RWPE1 (cell line): ENCODE data around the gene DSCAML1.

Experiments
- CTCF ChIA-PET: fragments of 350-600 bp; sonication (Branson Sonifier 250); formaldehyde crosslinking; extraction: SDS; loops from one replicate; lab custom pipeline; 2021; lab: Yijun Ruan, JAX
- POLR2A ChIA-PET: fragments of 400-600 bp; formaldehyde crosslinking; extraction: SDS; loops from one replicate; lab custom pipeline; 2020; ENCODE audit warnings: antibody characterized with exemption; ENCODE audit not compliant: low non-redundant PET; lab: Yijun Ruan, JAX
- DNase-seq: peaks from one replicate; pipeline ENCODE4 v3.0.0; 2012; ENCODE audit warnings: low spot score
- H3K27ac ChIP-seq: fragments of 450-650 bp; 2 replicates; pipeline ENCODE4 v1.5.1; 2017
- TF ChIP-seq, protein P1 (sequence below): fragments of 450-650 bp; conservative IDR thresholded peaks from 2 replicates; pipeline ENCODE4 v1.5.1; 2017; ENCODE audit warnings: low read depth, mild to moderate bottlenecking

The DSCAML1 gene

DNA sequence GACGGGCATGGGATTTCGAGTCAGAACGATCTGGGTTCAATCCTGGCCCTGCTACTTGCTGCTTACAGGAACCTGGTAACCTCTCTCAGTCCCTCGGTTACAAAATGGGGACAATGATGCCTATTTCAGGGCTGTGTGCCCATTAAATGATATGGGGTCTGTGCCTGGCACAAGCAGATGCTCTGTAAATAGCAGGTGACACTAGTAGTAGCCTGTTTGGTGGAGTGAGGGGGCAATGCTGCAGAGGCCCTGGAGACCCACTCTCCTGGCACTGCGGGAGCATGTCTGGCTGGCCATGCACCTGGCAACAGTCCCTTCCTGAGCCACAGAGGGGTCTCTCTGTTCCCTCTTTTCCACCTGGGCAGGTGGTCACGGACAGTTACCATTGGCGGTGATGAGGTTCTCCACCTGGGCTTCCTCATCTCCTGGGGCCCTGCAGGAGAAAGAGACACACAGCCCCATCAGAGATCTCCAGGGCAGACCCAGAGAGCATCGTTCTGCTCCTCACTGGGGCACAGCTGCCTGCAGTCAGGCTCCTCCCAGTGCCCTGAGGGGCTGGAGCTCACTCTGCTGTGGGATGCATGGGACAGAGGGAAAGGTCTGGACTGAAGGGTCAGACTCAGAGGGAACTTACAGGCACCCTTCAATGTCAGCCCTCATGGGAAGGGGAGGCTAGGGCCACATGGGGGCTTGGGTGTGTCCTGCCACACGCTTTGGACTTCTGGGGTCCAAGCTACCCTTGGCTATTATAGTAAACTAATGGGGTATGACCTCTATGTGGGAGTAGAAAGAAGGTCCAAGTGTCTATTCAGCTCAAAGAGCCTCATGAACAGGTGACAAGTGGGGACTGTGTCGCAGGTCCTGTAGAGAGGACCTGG, 43.2 kb upstream of the DSCAML1 start:
- H3K27ac ChIP-seq = no peak overlapping the region
- TF ChIP-seq, protein P1, sequence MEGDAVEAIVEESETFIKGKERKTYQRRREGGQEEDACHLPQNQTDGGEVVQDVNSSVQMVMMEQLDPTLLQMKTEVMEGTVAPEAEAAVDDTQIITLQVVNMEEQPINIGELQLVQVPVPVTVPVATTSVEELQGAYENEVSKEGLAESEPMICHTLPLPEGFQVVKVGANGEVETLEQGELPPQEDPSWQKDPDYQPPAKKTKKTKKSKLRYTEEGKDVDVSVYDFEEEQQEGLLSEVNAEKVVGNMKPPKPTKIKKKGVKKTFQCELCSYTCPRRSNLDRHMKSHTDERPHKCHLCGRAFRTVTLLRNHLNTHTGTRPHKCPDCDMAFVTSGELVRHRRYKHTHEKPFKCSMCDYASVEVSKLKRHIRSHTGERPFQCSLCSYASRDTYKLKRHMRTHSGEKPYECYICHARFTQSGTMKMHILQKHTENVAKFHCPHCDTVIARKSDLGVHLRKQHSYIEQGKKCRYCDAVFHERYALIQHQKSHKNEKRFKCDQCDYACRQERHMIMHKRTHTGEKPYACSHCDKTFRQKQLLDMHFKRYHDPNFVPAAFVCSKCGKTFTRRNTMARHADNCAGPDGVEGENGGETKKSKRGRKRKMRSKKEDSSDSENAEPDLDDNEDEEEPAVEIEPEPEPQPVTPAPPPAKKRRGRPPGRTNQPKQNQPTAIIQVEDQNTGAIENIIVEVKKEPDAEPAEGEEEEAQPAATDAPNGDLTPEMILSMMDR = no peak
- ChIA-PET CTCF (no interaction called here), POLR2A (no interaction called here)
- DNase-seq = no peak

DNA sequence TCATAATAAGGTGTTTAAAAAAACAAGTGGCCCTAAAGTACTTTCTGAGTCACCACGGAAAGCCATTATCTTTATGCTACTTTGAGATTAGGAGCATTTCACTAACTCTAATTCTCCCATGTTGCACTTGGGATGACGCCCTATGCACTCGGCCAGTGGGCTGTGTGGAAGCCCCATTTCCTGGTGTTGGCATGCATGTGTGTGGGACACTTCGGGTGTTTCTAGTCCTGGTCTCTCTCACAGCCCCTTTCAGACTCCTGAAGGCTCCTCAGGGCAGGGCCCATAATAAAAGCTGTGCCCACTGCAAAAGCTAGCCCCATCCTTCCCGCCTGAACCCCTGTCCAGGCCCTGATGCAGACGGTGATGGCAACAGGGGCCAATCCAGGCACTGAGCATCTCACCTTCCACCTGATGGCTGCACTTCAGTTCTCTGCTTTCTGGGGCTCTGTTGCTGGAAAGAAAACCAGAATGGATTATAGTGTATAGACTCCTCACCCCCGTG, 42.4 kb upstream of the DSCAML1 start:
- TF ChIP-seq, protein P1 = no peak
- H3K27ac ChIP-seq = no peak overlapping the region
- ChIA-PET POLR2A (no interaction called here), CTCF (no interaction called here)
- no peak for DNase-seq

DNA sequence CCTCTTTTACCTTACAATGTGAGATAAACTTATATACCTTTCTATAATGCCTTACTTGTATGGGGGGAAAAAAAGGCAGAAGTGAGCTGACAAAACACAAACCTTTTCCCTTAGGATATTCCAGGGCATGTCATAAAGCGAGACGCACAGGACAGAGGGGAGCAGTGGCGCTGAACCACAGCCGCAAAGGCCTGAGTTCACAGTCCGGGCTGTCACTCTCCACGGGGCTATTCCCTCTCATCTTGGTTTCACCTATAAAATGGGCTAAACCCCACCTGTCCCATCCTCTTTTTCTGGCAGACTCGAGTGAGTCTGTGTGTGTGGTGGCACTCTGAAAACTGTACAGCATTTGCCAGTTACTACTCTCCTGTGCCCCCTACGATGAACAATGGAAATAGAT, 41.9 kb upstream of the DSCAML1 start:
- no peak overlapping the region for H3K27ac ChIP-seq
- CTCF ChIA-PET = no interaction called here
- TF ChIP-seq, protein P1 = no peak
- POLR2A ChIA-PET = no interaction called here
- DNase-seq = no peak

DNA sequence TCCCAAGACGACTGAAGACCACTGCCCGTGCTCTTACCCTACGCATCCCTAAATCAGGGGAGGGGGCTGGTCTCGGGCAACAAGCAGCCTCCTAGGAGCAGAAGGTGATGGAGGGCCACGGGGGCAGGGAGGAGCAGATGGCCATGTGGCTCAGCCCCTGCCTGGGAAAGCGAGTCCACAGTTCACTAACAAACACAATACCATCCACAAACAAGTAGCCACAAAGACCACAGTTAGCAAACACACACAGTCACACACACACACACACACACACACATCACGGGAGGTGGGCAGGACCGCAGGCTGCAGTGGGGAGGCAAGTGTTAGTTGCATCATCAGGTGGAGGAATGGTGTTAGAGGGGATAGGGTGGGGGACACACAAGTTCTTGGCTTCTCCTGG, 40.8 kb upstream of the DSCAML1 start:
- TF ChIP-seq, protein P1 = no peak
- no peak overlapping the region for H3K27ac ChIP-seq
- DNase-seq = no peak
- POLR2A ChIA-PET = no interaction called here
- CTCF ChIA-PET = no interaction called here

DNA sequence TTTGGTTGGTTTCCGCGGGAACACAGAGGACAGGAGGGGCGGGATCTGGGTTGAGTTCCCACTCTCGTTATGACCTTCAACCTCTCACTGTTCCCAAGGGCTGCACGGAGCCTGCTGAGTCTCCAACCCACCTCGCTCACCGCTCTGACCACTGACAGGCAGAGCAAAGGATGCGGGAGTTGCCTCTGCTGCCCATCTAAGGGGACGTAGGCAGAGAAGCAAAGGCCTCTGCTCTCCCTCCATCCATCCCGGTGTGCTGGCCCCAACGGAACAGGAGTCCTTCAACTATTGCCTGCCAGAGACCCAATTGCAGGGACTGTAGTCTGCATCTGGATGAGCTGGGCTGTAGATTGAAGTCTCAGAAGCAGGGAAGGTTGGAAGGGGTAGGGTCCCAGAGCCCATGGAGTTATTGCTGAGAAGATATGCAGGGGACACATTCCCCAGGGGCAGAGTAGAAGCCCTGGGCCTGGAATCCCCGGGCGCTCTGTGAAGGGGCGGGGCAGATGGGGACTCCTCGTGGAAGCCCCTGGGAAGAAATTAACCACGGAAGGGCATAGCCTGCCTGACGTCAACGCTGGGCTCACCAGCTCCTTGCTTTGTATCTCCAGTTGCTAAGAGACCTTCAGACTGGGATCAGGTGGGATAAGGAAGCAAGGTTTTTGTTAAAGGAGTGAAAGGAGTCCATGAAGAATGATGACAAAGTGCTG, 40.2 kb upstream of the DSCAML1 start:
- TF ChIP-seq, protein P1 = no peak
- ChIA-PET POLR2A (no interaction called here), CTCF (no interaction called here)
- DNase-seq = no peak
- H3K27ac ChIP-seq = no peak overlapping the region

DNA sequence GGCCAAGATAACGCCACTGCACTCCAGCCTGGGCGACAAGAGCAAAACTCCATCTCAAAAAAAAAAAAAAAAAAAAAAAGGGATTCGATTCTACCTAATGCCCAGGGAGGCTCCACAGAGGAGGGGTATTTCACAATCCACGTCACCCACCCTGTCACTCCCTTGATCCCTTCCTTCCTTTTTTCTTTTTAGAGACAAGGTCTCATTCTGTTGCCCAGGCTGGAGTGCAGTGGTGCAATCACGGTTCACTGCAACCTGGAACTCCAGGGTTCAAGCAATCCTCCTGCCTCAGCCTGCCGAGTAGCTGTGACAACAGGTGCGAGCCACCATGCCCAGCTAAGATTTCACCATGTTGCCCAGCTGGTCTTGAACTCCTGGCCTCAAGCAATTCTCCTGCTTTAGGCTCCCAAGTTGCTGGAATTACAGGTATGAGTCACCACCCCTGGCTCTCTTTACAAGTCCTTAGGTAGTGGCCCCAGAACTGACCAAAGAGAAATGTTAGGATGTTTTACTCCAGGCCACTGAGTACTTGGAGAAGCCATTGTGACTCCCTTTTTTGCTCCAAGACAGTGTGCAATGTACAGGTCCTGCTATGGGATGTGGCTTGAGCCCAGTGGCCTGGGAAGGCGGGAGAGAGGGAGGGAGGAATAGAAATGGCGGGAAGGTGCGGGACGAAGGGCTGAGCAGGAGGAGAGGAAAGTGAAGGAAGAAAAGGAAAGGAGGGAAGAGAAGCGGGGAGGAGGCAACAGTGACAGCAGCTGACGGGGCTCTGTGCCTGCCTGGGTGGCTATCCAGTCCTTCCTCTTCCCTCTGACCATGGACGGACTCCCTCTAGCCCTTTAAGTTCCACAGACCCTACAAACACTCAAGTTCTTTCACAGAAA, 39.3 kb upstream of the DSCAML1 start:
- ChIA-PET CTCF (no interaction called here), POLR2A (no interaction called here)
- DNase-seq = no peak
- TF ChIP-seq, protein P1 = no peak
- H3K27ac ChIP-seq = no peak overlapping the region
